ENCODE measurements around the gene SLC26A8.

SLC26A8 gene

GRCh38 chr6:36023996-36024795 is at the start of gene SLC26A8:
Gene SLC26A8, minus strand, starts transcription at chr6:36024641. Its CDS starts 4,934 bp downstream, at chr6:36019707.
- TF ChIP-seq, protein P1, sequence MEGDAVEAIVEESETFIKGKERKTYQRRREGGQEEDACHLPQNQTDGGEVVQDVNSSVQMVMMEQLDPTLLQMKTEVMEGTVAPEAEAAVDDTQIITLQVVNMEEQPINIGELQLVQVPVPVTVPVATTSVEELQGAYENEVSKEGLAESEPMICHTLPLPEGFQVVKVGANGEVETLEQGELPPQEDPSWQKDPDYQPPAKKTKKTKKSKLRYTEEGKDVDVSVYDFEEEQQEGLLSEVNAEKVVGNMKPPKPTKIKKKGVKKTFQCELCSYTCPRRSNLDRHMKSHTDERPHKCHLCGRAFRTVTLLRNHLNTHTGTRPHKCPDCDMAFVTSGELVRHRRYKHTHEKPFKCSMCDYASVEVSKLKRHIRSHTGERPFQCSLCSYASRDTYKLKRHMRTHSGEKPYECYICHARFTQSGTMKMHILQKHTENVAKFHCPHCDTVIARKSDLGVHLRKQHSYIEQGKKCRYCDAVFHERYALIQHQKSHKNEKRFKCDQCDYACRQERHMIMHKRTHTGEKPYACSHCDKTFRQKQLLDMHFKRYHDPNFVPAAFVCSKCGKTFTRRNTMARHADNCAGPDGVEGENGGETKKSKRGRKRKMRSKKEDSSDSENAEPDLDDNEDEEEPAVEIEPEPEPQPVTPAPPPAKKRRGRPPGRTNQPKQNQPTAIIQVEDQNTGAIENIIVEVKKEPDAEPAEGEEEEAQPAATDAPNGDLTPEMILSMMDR (IDR thresholded peaks at IDR 0.05; ENCODE audit: extremely low read depth, insufficient read depth, missing control alignments) = no peak
- no peak for DNase-seq (ENCODE audit: low spot score)
- in situ Hi-C loops (cut with MboI; ENCODE audit: low pct_unique_long_range_greater_than_20kb, low sequenced_read_pairs, unreplicated experiment) = no loop called here

DNA sequence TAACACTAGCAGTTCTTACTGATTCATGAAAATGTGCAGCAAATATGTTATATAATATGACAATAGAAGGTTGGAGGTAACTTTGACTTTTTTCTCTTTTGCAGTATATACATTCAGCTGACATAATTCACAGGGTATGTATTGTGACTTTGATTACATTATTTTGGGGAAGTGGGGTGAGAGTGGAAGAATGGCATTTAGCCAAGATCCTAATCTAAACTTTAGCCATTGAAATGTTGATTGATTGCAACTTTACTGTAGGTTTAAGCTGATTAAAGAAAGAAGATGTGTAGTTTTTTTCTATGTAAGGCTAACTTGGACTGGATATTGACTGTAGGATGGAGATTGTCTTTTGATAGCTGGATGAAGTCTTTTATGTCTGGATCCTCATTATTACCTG is 49.1 kb upstream of the SLC26A8 start:
- DNase-seq (ENCODE audit: low spot score) = no peak
- in situ Hi-C loops (cut with MboI; ENCODE audit: low pct_unique_long_range_greater_than_20kb, low sequenced_read_pairs, unreplicated experiment) = no loop called here

GRCh38 chr6:36072681-36073080 is 48.2 kb upstream of the SLC26A8 start:
- in situ Hi-C loops (cut with MboI; ENCODE audit: low pct_unique_long_range_greater_than_20kb, low sequenced_read_pairs, unreplicated experiment) = no loop called here
- no peak for DNase-seq (ENCODE audit: low spot score)
- TF ChIP-seq, protein P1 (IDR thresholded peaks at IDR 0.05; ENCODE audit: extremely low read depth, insufficient read depth, missing control alignments) = no peak

More for the DNA sequence above, 49.1 kb upstream of the SLC26A8 start:
- TF ChIP-seq, protein P1 (IDR thresholded peaks at IDR 0.05; ENCODE audit: extremely low read depth, insufficient read depth, missing control alignments) = no peak

GRCh38 chr6:36071714-36072113 is 47.3 kb upstream of the SLC26A8 start:
- in situ Hi-C loops (cut with MboI; ENCODE audit: low pct_unique_long_range_greater_than_20kb, low sequenced_read_pairs, unreplicated experiment) = no loop called here
- TF ChIP-seq, protein P1 (IDR thresholded peaks at IDR 0.05; ENCODE audit: extremely low read depth, insufficient read depth, missing control alignments) = no peak
- no peak for DNase-seq (ENCODE audit: low spot score)

- in situ Hi-C loops (cut with MboI; ENCODE audit: low pct_unique_long_range_greater_than_20kb, low sequenced_read_pairs, unreplicated experiment) = no loop called here
- TF ChIP-seq, protein P1 (IDR thresholded peaks at IDR 0.05; ENCODE audit: extremely low read depth, insufficient read depth, missing control alignments) = no peak
- DNase-seq (ENCODE audit: low spot score) = no peak
Observed at GRCh38 chr6:36071281-36071680, 46.8 kb upstream of the SLC26A8 start.

DNA sequence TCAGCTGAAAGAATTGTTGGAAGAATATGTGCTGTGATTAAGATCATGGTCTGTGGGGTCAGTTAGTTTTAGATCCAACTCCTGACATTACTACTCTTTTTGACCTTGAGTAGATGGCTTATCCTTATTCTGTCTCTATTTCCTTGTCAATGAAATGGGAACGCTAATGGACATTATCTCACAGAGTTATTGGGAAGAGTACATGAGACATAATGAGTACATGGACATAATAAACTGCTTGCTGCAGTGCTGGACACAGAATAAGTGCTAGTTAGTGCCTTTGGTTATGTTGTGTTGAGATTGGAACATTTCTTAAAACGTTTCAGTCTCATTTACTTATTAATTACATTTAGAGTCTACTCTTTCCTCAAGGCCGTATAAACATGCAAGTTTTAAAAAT is 45.8 kb upstream of the SLC26A8 start:
- in situ Hi-C loops (cut with MboI; ENCODE audit: low pct_unique_long_range_greater_than_20kb, low sequenced_read_pairs, unreplicated experiment) = no loop called here
- no peak for DNase-seq (ENCODE audit: low spot score)
- TF ChIP-seq, protein P1 (IDR thresholded peaks at IDR 0.05; ENCODE audit: extremely low read depth, insufficient read depth, missing control alignments) = no peak

Data from GM13977 (cell line).